HCT116 (cell line): ENCODE data around the gene MEF2B. TPM values are rescaled to one million over a fixed set of nuclear protein-coding genes. Genes with fewer than 3 reads are reported as not detected.

Experiments used
- ATAC-seq: fragments of 200-7000 bp; cut with Tn5 transposase; 2 replicates; pipeline ENCODE4 v1.9.1; 2020; ENCODE audit warnings: mild to moderate bottlenecking, moderate library complexity
- BruUV-seq: library from RNA; stranded (reverse); fragments of 400-500 nt; replicated peaks from 2 replicates; lab custom pipeline; 2021; lab: Mats Ljungman, UMichigan
- CTCF ChIA-PET: fragments of 300-600 bp; sonication (Branson Sonifier 250); formaldehyde crosslinking; loops from one replicate; lab custom pipeline; 2021; ENCODE audit warnings: antibody characterized with exemption; lab: Charles Lee
- POLR2A ChIA-PET: fragments of 300-600, 350-600 bp; sonication (Branson Sonifier 250); formaldehyde crosslinking; loops from one replicate; lab custom pipeline; 2021; ENCODE audit warnings: antibody characterized with exemption; lab: Charles Lee
- RAD21 ChIA-PET, 2 experiments: fragments of 300-600 bp; sonication (Branson Sonifier 250); formaldehyde crosslinking; loops; one replicate each; lab custom pipeline; 2023; ENCODE audit warnings: low total read pairs in 2 of 2; ENCODE audit not compliant: uncharacterized antibody in 2 of 2, unreplicated experiment in 2 of 2, low non-redundant PET in 1 of 2; lab: Charles Lee
- DNase-seq: peaks from one replicate; pipeline ENCODE4 v3.0.0-alpha.2; 2010; ENCODE audit warnings: low read depth, low spot score
- H2AFZ ChIP-seq: fragments of 200-600 bp; shearing (Covaris generic), sonication (generic); 2 replicates; pipeline ENCODE4 v1.6.1; 2017; ENCODE audit warnings: low read depth, mixed run types, mixed read lengths, antibody characterized with exemption, low read length; ENCODE audit not compliant: poor library complexity, severe bottlenecking
- H3K27ac ChIP-seq: 2 replicates; pipeline ENCODE4 v1.5.1; 2012; ENCODE audit warnings: low read depth, low read length
- H3K27me3 ChIP-seq: fragments of 200-600 bp; sonication (generic); 2 replicates; pipeline ENCODE4 v1.6.1; 2016; ENCODE audit warnings: mixed run types, low read length, mixed read lengths; ENCODE audit not compliant: insufficient read depth
- H3K36me3 ChIP-seq, 2 experiments: fragments of 200-500 bp in 1 of 2; fragments of 200-600 bp in 1 of 2; sonication (Bioruptor generic) in 1 of 2; sonication (generic) in 1 of 2; 2 replicates each; pipeline versions ENCODE4 v1.5.1 to v1.6.1; 2014 to 2016; ENCODE audit warnings: low read length in 2 of 2, inconsistent platforms in 1 of 2, mixed read lengths in 1 of 2, mixed run types in 1 of 2; ENCODE audit not compliant: insufficient read depth in 2 of 2, control insufficient read depth in 1 of 2
- H3K4me1 ChIP-seq, 2 experiments: fragments of 200-600 bp in 1 of 2; sonication (generic) in 1 of 2; 2 replicates each; pipeline versions ENCODE4 v1.5.1 to v1.6.1; 2012 to 2017; ENCODE audit warnings: low read length in 2 of 2, inconsistent platforms in 1 of 2, mild to moderate bottlenecking in 1 of 2, mixed read lengths in 1 of 2, mixed run types in 1 of 2, moderate library complexity in 1 of 2; ENCODE audit not compliant: insufficient read depth in 2 of 2, control insufficient read depth in 1 of 2
- H3K4me2 ChIP-seq: fragments of 200-600 bp; sonication (generic); 2 replicates; pipeline ENCODE4 v1.6.1; 2017; ENCODE audit warnings: mixed run types, low read length, mixed read lengths
- H3K4me3 ChIP-seq, 2 experiments: fragments of 200-600 bp in 1 of 2; sonication (generic) in 1 of 2; replicated peaks in 1 of 2; 2 replicates each; pipeline ENCODE4 v1.5.1; 2011 to 2016; ENCODE audit warnings: low read length in 2 of 2, control low read depth in 1 of 2, low read depth in 1 of 2, mild to moderate bottlenecking in 1 of 2, mixed read lengths in 1 of 2, mixed run types in 1 of 2
- H3K79me2 ChIP-seq: fragments of 200-600 bp; sonication (generic); 2 replicates; pipeline ENCODE4 v1.6.1; 2017; ENCODE audit warnings: mild to moderate bottlenecking, mixed run types, low read length, moderate library complexity, mixed read lengths; ENCODE audit not compliant: insufficient read depth
- H3K9ac ChIP-seq: fragments of 200-600 bp; sonication (generic); 2 replicates; pipeline ENCODE4 v1.6.1; 2016; ENCODE audit warnings: low read length, mixed read lengths
- H3K9me2 ChIP-seq: fragments of 200-600 bp; sonication (generic), shearing (Covaris generic); 2 replicates; pipeline ENCODE4 v1.6.1; 2017; ENCODE audit warnings: mixed run types, mild to moderate bottlenecking, moderate library complexity; ENCODE audit not compliant: insufficient read depth
- H3K9me3 ChIP-seq, 2 experiments: fragments of 200-500 bp in 1 of 2; fragments of 200-600 bp in 1 of 2; sonication (Bioruptor generic) in 1 of 2; sonication (generic) in 1 of 2; 2 replicates each; pipeline ENCODE4 v1.6.1; 2014 to 2017; ENCODE audit warnings: low read length in 2 of 2, mixed read lengths in 2 of 2, inconsistent platforms in 1 of 2, low read depth in 1 of 2, mild to moderate bottlenecking in 1 of 2, mixed run types in 1 of 2, moderate library complexity in 1 of 2; ENCODE audit not compliant: control insufficient read depth in 1 of 2, insufficient read depth in 1 of 2
- H4K20me1 ChIP-seq: fragments of 200-600 bp; sonication (generic), shearing (Covaris generic); 2 replicates; pipeline ENCODE4 v1.6.1; 2017; ENCODE audit warnings: mixed run types, mild to moderate bottlenecking, moderate library complexity; ENCODE audit not compliant: insufficient read depth
- CBX3 ChIP-seq: IDR thresholded peaks from 2 replicates; pipeline ENCODE4 v1.6.1; 2012; ENCODE audit warnings: low read depth
- CEBPB ChIP-seq: IDR thresholded peaks from 2 replicates; pipeline ENCODE4 v1.6.1; 2012; ENCODE audit warnings: low read depth
- CTCF ChIP-seq, 3 experiments: fragments of 200-600 bp in 1 of 3; sonication (generic) in 1 of 3; IDR thresholded peaks in 2 of 3; conservative IDR thresholded peaks in 1 of 3; 2 replicates each; pipeline ENCODE4 v1.5.1; 2012 to 2017; ENCODE audit warnings: low read depth in 2 of 3, low read length in 2 of 3, antibody characterized with exemption in 1 of 3, borderline replicate concordance in 1 of 3, control low read depth in 1 of 3, mild to moderate bottlenecking in 1 of 3, mixed read lengths in 1 of 3, mixed run types in 1 of 3, moderate library complexity in 1 of 3; ENCODE audit not compliant: insufficient read depth in 1 of 3
- ELF1 ChIP-seq: IDR thresholded peaks from 2 replicates; pipeline ENCODE4 v1.6.1; 2012; ENCODE audit warnings: low read depth, borderline replicate concordance
- EZH2 ChIP-seq: fragments of 200-600 bp; sonication (generic); IDR thresholded peaks from 2 replicates; pipeline ENCODE4 v1.6.1; 2017; ENCODE audit warnings: antibody characterized with exemption, mixed run types
- EZH2phosphoT487 ChIP-seq: fragments of 200-600 bp; IDR thresholded peaks from 2 replicates; pipeline ENCODE4 v1.6.1; 2018; ENCODE audit warnings: antibody characterized with exemption, borderline replicate concordance
- FOSL1 ChIP-seq: IDR thresholded peaks from 2 replicates; pipeline ENCODE4 v1.6.1; 2012; ENCODE audit warnings: low read depth
- JUND ChIP-seq: IDR thresholded peaks from 2 replicates; pipeline ENCODE4 v1.6.1; 2012
- POLR2A ChIP-seq: IDR thresholded peaks from 2 replicates; pipeline ENCODE4 v1.7.0; 2011; ENCODE audit warnings: borderline replicate concordance; ENCODE audit not compliant: insufficient read depth, insufficient read length; ENCODE audit errors: extremely low read depth
- POLR2AphosphoS5 ChIP-seq: IDR thresholded peaks from 2 replicates; pipeline ENCODE4 v1.6.1; 2011; ENCODE audit warnings: mild to moderate bottlenecking, low read depth, low read length, moderate library complexity
- REST ChIP-seq: IDR thresholded peaks from 2 replicates; pipeline ENCODE4 v1.6.1; 2012; ENCODE audit warnings: low read depth
- SP1 ChIP-seq: IDR thresholded peaks from 2 replicates; pipeline ENCODE4 v1.6.1; 2012; ENCODE audit warnings: low read depth
- ZNF274 ChIP-seq: fragments of 200-500 bp; sonication (Bioruptor generic); IDR thresholded peaks from 2 replicates; pipeline ENCODE4 v1.6.1; 2014; ENCODE audit warnings: mild to moderate bottlenecking, low read depth, low read length, inconsistent platforms
- intact Hi-C: fragments of 100-400 bp; cut with micrococcal nuclease; formaldehyde crosslinking; loops from 2 replicates; pipeline ENCODE4 v1.10.0; 2022
- total RNA-seq: library from RNA; stranded (reverse); gene quantifications from one replicate; pipeline ENCODE4 v1.2.1, GENCODE V29; 2021; ENCODE audit not compliant: unreplicated experiment
- TF ChIP-seq, protein P1 (sequence below): IDR thresholded peaks from 2 replicates; pipeline ENCODE4 v1.6.1; 2012
- TF ChIP-seq, protein P2 (sequence below): IDR thresholded peaks from 2 replicates; pipeline ENCODE4 v1.6.1; 2012

MEF2B gene
- total RNA-seq, 1 experiment from 2014 or later = 7.9 TPM

DNA sequence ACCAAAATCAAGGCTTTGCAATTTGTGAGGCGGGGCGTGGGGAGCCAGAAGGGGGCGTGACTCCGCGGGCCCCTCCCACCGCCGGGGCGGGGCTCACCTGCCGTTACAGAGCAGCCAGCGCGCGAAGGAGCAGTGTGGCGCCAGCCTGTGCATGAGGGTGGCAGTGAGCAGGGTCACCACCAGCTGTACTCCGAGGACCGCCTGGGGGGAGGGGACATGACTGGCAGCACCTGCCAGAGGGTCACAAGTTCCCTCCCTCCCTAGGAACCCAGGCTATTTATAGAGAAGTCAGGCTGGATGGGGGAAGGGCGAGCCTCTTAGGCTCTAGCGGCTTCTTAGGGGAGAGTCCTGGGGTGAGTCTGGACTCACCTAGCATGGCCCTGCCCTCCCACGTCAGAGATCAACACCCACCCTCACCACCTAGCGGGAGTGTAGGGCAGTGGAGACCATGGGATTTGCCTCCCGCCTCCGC is 35.3 kb downstream of the MEF2B start:
- H3K27ac ChIP-seq = peak overlapping the region; percentile 13; the same call in 1 of the 2 replicates
- no peak overlapping the region for H3K9ac ChIP-seq
- ChIA-PET POLR2A (no interaction called here), RAD21 (no interaction called here), CTCF (interaction anchor here (0.8 to 1.2 kb wide), 2 partner anchors 19 to 40 kb away, joined by 3 to 4 read pairs; no protein-coding TSS in a partner anchor)
- peaks cover 36% of the 10 kb centered on the region for H3K79me2 ChIP-seq
- no peak for TF ChIP-seq ZNF274
- TF ChIP-seq POLR2AphosphoS5 = peak; percentile 46; the same call in 1 of the 2 replicates
- no peak for TF ChIP-seq FOSL1
- peak; percentile 37 for TF ChIP-seq POLR2A
- TF ChIP-seq, protein P1, sequence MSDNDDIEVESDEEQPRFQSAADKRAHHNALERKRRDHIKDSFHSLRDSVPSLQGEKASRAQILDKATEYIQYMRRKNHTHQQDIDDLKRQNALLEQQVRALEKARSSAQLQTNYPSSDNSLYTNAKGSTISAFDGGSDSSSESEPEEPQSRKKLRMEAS = peak; percentile 37; the same call in 1 of the 2 replicates
- no peak for TF ChIP-seq EZH2
- no peak for TF ChIP-seq EZH2phosphoT487
- peak overlapping the region; percentile 59 for H3K4me2 ChIP-seq
- no peaks in the 10 kb centered on the region for H3K27me3 ChIP-seq
- no peaks in the 10 kb centered on the region for H3K9me3 ChIP-seq
- DNase-seq (no peak), ATAC-seq (peak; percentile 61)
- no peak overlapping the region; a peak in 1 of 4 replicates for H3K4me3 ChIP-seq
- H3K9me2 ChIP-seq = no peaks in the 10 kb centered on the region
- no TSS peak for BruUV-seq
- peaks cover 13 to 23% of the 10 kb centered on the region in 2 experiments for H3K4me1 ChIP-seq
- intact Hi-C loops = no loop called here
- no peaks in the 10 kb centered on the region; a peak in 1 of 4 replicates for H3K36me3 ChIP-seq
- H4K20me1 ChIP-seq = no peaks in the 10 kb centered on the region
- no peak overlapping the region for H2AFZ ChIP-seq

GRCh38 chr19:19133985-19134384 is 36.1 kb downstream of the MEF2B start:
- no peak overlapping the region for H3K9ac ChIP-seq
- BruUV-seq = no TSS peak
- no peak overlapping the region for H3K4me2 ChIP-seq
- H3K4me3 ChIP-seq = no peak overlapping the region
- ATAC-seq (no peak), DNase-seq (no peak)
- ChIA-PET RAD21 (no interaction called here), CTCF (no interaction called here), POLR2A (interaction anchor here (0.7 kb wide), 1 partner anchor 23 kb away, joined by 3 read pairs; no protein-coding TSS in a partner anchor)
- no peaks in the 10 kb centered on the region for H3K27me3 ChIP-seq
- no peak overlapping the region for H2AFZ ChIP-seq
- no peak overlapping the region for H3K27ac ChIP-seq
- H3K79me2 ChIP-seq = peaks cover 36% of the 10 kb centered on the region
- H4K20me1 ChIP-seq = no peaks in the 10 kb centered on the region
- no peaks in the 10 kb centered on the region; a peak in 1 of 4 replicates for H3K36me3 ChIP-seq
- peaks cover 13 to 23% of the 10 kb centered on the region in 2 experiments for H3K4me1 ChIP-seq
- no peaks in the 10 kb centered on the region for H3K9me2 ChIP-seq
- H3K9me3 ChIP-seq = no peaks in the 10 kb centered on the region
- intact Hi-C loops = no loop called here
- no peak for TF ChIP-seq EZH2phosphoT487
- no peak for TF ChIP-seq CTCF (IDR thresholded peaks at IDR 0.05 in 2 of 3, conservative IDR thresholded peaks at IDR 0.05 in 1 of 3; ENCODE audit: borderline replicate concordance in 1 of 3, insufficient read depth in 1 of 3, low read depth in 2 of 3, low read length in 2 of 3)
- no peak for TF ChIP-seq ELF1
- no peak for TF ChIP-seq EZH2
- TF ChIP-seq, protein P2, sequence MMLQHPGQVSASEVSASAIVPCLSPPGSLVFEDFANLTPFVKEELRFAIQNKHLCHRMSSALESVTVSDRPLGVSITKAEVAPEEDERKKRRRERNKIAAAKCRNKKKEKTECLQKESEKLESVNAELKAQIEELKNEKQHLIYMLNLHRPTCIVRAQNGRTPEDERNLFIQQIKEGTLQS = no peak
- no peak for TF ChIP-seq REST
- no peak for TF ChIP-seq JUND
- TF ChIP-seq CEBPB = no peak
- TF ChIP-seq CBX3 = no peak
- TF ChIP-seq SP1 = no peak
